Calu3 (cell line): ENCODE data around the gene PANK2. TPM values are rescaled to one million over a fixed set of nuclear protein-coding genes. Genes with fewer than 3 reads are reported as not detected.

Source experiments
- BruUV-seq: library from RNA; stranded (reverse); fragments of 400-500 nt; replicated peaks from 2 replicates; lab custom pipeline; 2021; lab: Mats Ljungman, UMichigan
- CTCF ChIA-PET: fragments of 300-600 bp; sonication (Branson Sonifier 250); formaldehyde crosslinking; loops from one replicate; lab custom pipeline; 2022; ENCODE audit warnings: antibody characterized with exemption; lab: Charles Lee
- DNase-seq: peaks from one replicate; pipeline ENCODE4 v3.0.0; 2022
- H3K27ac Mint-ChIP-seq: one replicate; pipeline ENCODE4 v1.8.0; 2022; ENCODE audit warnings: mixed read lengths; ENCODE audit not compliant: unreplicated experiment
- H3K27me3 Mint-ChIP-seq: one replicate; pipeline ENCODE4 v1.8.0; 2022; ENCODE audit warnings: mixed read lengths; ENCODE audit not compliant: unreplicated experiment
- H3K36me3 Mint-ChIP-seq: one replicate; pipeline ENCODE4 v1.8.0; 2022; ENCODE audit warnings: mild to moderate bottlenecking, moderate library complexity, mixed read lengths; ENCODE audit not compliant: insufficient read depth, unreplicated experiment
- H3K4me1 Mint-ChIP-seq: one replicate; pipeline ENCODE4 v1.8.0; 2022; ENCODE audit warnings: mild to moderate bottlenecking, low read depth, mixed read lengths; ENCODE audit not compliant: unreplicated experiment
- H3K4me3 Mint-ChIP-seq: one replicate; pipeline ENCODE4 v1.8.0; 2022; ENCODE audit warnings: mild to moderate bottlenecking, low read depth, moderate library complexity, mixed read lengths; ENCODE audit not compliant: unreplicated experiment
- H3K9me3 Mint-ChIP-seq: one replicate; pipeline ENCODE4 v1.8.0; 2022; ENCODE audit warnings: low read depth, mixed read lengths; ENCODE audit not compliant: unreplicated experiment
- intact Hi-C: fragments of 100-400 bp; cut with micrococcal nuclease; formaldehyde crosslinking; loops from one replicate; pipeline ENCODE4 v1.10.0; 2022; ENCODE audit not compliant: unreplicated experiment
- total RNA-seq: library from RNA; stranded (reverse); gene quantifications from 2 replicates; pipeline ENCODE4 v1.2.3, GENCODE V29; 2022
- TF ChIP-seq, protein P1 (sequence below): fragments of 200-600 bp; IDR thresholded peaks from one replicate; pipeline ENCODE4 v1.8.0; 2022; ENCODE audit warnings: antibody characterized with exemption; ENCODE audit not compliant: unreplicated experiment

The PANK2 gene
- total RNA-seq, 1 experiment from 2014 or later, result 37.9 TPM

GRCh38 chr20:3916364-3916763 lies 27.2 kb downstream of the PANK2 start:
- Mint-ChIP-seq H3K27ac (no peak overlapping the region), H3K9me3 (no peaks in the 10 kb centered on the region), H3K4me1 (peaks cover 15% of the 10 kb centered on the region), H3K27me3 (no peaks in the 10 kb centered on the region), H3K4me3 (no peak overlapping the region), H3K36me3 (peaks cover 46% of the 10 kb centered on the region)
- TF ChIP-seq, protein P1, sequence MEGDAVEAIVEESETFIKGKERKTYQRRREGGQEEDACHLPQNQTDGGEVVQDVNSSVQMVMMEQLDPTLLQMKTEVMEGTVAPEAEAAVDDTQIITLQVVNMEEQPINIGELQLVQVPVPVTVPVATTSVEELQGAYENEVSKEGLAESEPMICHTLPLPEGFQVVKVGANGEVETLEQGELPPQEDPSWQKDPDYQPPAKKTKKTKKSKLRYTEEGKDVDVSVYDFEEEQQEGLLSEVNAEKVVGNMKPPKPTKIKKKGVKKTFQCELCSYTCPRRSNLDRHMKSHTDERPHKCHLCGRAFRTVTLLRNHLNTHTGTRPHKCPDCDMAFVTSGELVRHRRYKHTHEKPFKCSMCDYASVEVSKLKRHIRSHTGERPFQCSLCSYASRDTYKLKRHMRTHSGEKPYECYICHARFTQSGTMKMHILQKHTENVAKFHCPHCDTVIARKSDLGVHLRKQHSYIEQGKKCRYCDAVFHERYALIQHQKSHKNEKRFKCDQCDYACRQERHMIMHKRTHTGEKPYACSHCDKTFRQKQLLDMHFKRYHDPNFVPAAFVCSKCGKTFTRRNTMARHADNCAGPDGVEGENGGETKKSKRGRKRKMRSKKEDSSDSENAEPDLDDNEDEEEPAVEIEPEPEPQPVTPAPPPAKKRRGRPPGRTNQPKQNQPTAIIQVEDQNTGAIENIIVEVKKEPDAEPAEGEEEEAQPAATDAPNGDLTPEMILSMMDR, result no peak
- DNase-seq, result no peak
- intact Hi-C loops, result no loop called here
- BruUV-seq, result no TSS peak
- CTCF ChIA-PET, result no interaction called here

DNA sequence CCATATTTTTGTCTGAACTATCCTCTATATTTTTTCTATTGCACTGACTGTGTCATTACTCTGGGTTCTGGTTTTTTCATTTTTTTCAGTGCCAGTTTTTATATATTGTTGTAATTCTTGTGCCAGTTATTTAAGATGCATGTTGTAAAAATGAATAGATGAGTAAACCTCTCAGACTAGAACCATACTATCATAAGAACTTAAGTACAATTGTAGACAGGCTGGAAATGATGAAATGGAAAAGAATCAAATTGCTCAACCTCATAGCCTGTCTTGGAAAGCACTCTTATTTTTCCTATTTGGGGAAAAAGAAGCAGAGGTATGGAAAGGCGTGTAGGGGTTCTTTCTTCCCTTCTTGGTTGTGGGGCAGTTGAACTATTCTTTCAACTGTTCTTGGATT lies 30.2 kb downstream of the PANK2 start:
- no peak overlapping the region for H3K4me3 Mint-ChIP-seq
- peaks cover 34% of the 10 kb centered on the region for H3K36me3 Mint-ChIP-seq
- intact Hi-C loops, result no loop called here
- DNase-seq, result no peak
- H3K4me1 Mint-ChIP-seq, result peaks cover 13% of the 10 kb centered on the region
- no peaks in the 10 kb centered on the region for H3K27me3 Mint-ChIP-seq
- no peaks in the 10 kb centered on the region for H3K9me3 Mint-ChIP-seq
- TF ChIP-seq, protein P1, result no peak
- CTCF ChIA-PET, result no interaction called here
- no TSS peak for BruUV-seq
- no peak overlapping the region for H3K27ac Mint-ChIP-seq

GRCh38 chr20:3922223-3922982 lies 33.2 kb downstream of the PANK2 start:
- TF ChIP-seq, protein P1, result no peak
- H3K36me3 Mint-ChIP-seq, result peaks cover 43% of the 10 kb centered on the region

GRCh38 chr20:3922983-3923339 lies 33.8 kb downstream of the PANK2 start:
- no peaks in the 10 kb centered on the region for H3K27me3 Mint-ChIP-seq
- CTCF ChIA-PET, result no interaction called here
- intact Hi-C loops, result no loop called here
- TF ChIP-seq, protein P1, result no peak
- no peaks in the 10 kb centered on the region for H3K9me3 Mint-ChIP-seq
- no peak overlapping the region for H3K4me3 Mint-ChIP-seq
- peaks cover 49% of the 10 kb centered on the region for H3K36me3 Mint-ChIP-seq
- H3K27ac Mint-ChIP-seq, result no peak overlapping the region
- peaks cover 12% of the 10 kb centered on the region for H3K4me1 Mint-ChIP-seq
- no peak for DNase-seq
- BruUV-seq, result no TSS peak

More at GRCh38 chr20:3922223-3922982, 33.2 kb downstream of the PANK2 start:
- DNase-seq, result no peak
- no peaks in the 10 kb centered on the region for H3K27me3 Mint-ChIP-seq
- H3K27ac Mint-ChIP-seq, result no peak overlapping the region
- H3K4me3 Mint-ChIP-seq, result no peak overlapping the region
- CTCF ChIA-PET, result no interaction called here
- intact Hi-C loops, result no loop called here
- peaks cover 12% of the 10 kb centered on the region for H3K4me1 Mint-ChIP-seq
- no TSS peak for BruUV-seq
- H3K9me3 Mint-ChIP-seq, result no peaks in the 10 kb centered on the region
